AG04449 (cell line): Measurements from ENCODE around the gene WFDC12.
"Not testable (repeated sequence)": the region's sequence is repeated elsewhere in the genome, so short reads cannot be mapped to it uniquely, and the experiment has no call there.

ENCODE experiments used
- CTCF ChIA-PET: fragments of 350-600 bp; formaldehyde crosslinking; extraction: SDS; loops from one replicate; lab custom pipeline; 2021; ENCODE audit warnings: antibody characterized with exemption; lab: Yijun Ruan, JAX
- POLR2A ChIA-PET: fragments of 400-600, 350-600 bp; formaldehyde crosslinking; extraction: SDS; loops from one replicate; lab custom pipeline; 2020; ENCODE audit warnings: antibody characterized with exemption, inconsistent platforms; lab: Yijun Ruan, JAX
- DNase-seq: peaks from one replicate; pipeline ENCODE4 v3.0.0-alpha.2; 2010; ENCODE audit warnings: low read depth, low spot score
- H3K4me3 ChIP-seq: 2 replicates; pipeline ENCODE4 v1.5.1; 2011; ENCODE audit warnings: low read depth, mild to moderate bottlenecking, control low read depth, low read length
- TF ChIP-seq, protein P1 (sequence below): IDR thresholded peaks from one replicate; pipeline ENCODE4 v1.5.1; 2011; ENCODE audit warnings: mild to moderate bottlenecking, moderate library complexity, low read length, control low read depth, inconsistent platforms; ENCODE audit not compliant: insufficient read depth; ENCODE audit errors: missing control alignments

WFDC12 gene

DNA sequence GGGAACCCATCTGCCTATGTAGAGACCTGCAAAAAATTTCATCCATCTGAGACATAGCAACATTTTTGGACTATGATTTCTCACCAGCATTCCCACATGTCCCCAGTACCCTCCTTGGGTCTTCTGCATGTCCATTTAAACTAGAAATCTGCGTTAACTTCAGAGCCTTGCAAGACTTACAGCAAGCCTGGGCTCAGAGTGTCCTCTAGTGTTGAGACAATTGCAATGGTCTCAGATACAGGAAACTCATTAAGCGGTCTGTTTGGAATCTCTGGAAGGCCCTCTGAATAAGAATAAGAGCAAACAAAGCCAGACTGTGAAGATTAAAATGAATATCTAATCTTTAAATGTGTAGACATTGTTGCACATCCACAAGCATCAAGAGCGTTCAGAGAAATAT lies 29.9 kb upstream of the WFDC12 start:
- no peak overlapping the region for H3K4me3 ChIP-seq
- TF ChIP-seq, protein P1, sequence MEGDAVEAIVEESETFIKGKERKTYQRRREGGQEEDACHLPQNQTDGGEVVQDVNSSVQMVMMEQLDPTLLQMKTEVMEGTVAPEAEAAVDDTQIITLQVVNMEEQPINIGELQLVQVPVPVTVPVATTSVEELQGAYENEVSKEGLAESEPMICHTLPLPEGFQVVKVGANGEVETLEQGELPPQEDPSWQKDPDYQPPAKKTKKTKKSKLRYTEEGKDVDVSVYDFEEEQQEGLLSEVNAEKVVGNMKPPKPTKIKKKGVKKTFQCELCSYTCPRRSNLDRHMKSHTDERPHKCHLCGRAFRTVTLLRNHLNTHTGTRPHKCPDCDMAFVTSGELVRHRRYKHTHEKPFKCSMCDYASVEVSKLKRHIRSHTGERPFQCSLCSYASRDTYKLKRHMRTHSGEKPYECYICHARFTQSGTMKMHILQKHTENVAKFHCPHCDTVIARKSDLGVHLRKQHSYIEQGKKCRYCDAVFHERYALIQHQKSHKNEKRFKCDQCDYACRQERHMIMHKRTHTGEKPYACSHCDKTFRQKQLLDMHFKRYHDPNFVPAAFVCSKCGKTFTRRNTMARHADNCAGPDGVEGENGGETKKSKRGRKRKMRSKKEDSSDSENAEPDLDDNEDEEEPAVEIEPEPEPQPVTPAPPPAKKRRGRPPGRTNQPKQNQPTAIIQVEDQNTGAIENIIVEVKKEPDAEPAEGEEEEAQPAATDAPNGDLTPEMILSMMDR = no peak
- POLR2A ChIA-PET = no interaction called here
- CTCF ChIA-PET = interaction anchor here (1.0 kb wide), 1 partner anchor 58 kb away, joined by 3 read pairs; no protein-coding TSS in a partner anchor
- no peak for DNase-seq

DNA sequence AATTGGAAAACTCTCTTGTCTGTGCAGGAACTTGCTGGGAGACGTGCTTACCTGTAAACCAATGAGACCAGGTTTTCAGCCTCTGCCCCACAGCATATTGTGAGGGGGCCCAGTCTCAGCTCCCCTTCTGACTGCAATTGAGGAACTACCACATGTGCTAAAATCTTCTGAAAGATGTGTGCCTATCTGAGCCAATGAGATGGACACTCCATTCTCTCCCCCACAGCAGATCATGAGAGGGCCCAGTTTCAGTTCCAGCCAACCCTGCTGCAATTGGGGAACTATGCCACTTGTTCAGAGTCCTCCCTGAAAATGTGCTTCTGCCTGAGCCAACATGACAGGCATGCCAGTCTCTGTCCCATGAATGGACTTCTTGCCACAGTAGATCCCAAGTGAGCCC lies 29.5 kb upstream of the WFDC12 start:
- H3K4me3 ChIP-seq = no peak overlapping the region
- ChIA-PET POLR2A (no interaction called here), CTCF (interaction anchor here (1.1 kb wide), 1 partner anchor 140 kb away, joined by 4 read pairs; no protein-coding TSS in a partner anchor)
- DNase-seq = no peak
- TF ChIP-seq, protein P1 = no peak

DNA sequence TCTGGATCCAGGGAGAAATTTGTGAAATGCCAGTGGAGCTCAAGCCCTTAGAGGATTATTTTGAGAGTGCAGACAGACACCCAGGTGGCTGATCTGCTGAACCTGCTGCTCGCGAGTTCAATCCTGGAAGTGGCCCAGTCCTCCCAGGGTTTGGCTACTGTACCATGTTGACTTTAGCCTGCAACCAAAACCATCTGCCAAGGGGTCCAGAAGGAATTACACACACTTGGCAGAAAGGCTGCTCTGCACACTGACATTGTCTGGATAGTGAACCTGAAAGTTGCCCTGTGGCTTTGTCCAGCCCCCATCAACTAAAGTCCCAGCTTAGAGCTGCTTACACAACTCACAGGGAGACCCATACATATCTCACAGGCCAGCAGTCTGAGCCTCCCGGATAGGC lies 28.9 kb upstream of the WFDC12 start:
- H3K4me3 ChIP-seq = no peak overlapping the region
- no peak for DNase-seq
- POLR2A ChIA-PET = no interaction called here
- CTCF ChIA-PET = interaction anchor here (1.1 kb wide), 1 partner anchor 141 kb away, joined by 4 read pairs; no protein-coding TSS in a partner anchor
- TF ChIP-seq, protein P1 = no peak

DNA sequence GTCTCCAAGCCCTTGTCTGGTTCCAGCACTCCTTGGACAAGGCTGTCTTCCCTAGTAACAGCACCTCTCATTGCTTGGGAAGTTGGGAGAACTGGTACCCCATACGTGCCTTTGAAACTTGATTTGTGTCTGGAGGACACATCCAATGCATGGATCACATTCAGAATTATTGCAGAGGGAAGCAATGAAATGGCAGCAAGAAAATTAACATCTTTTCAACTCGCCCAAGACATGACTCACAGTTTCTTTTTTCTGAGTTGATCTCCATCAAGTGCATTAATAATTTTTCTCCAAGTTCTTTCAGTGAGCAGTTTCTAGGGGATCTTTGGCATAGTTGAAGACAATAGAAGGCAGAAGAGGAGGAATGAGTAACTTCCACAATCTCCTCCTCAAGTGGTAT lies 28.1 kb upstream of the WFDC12 start:
- CTCF ChIA-PET = interaction anchor here (1.1 kb wide), 1 partner anchor 141 kb away, joined by 4 read pairs; no protein-coding TSS in a partner anchor
- POLR2A ChIA-PET = no interaction called here
- TF ChIP-seq, protein P1 = no peak
- no peak for DNase-seq
- no peak overlapping the region for H3K4me3 ChIP-seq

DNA sequence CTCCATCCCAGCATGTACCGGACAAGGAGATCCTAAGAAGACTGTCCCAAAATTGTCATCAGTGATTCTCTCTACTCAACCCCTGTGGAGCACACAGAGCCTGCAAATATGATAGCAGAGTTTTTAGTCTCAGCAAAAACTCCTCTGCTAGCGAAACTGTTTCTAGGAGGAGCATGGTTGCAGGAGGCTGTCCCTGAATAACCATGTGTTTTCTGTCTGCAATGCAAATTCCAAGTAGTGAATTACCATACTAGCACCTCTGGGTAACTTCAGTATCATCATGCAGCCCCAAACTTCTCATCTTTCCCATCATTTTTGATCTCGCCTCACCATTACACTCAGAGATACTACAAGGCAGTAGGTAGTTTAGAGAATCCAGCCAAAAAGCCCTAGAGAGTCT lies 24.8 kb upstream of the WFDC12 start:
- ChIA-PET POLR2A (no interaction called here), CTCF (no interaction called here)
- TF ChIP-seq, protein P1 = no peak
- DNase-seq = no peak
- H3K4me3 ChIP-seq = no peak overlapping the region

DNA sequence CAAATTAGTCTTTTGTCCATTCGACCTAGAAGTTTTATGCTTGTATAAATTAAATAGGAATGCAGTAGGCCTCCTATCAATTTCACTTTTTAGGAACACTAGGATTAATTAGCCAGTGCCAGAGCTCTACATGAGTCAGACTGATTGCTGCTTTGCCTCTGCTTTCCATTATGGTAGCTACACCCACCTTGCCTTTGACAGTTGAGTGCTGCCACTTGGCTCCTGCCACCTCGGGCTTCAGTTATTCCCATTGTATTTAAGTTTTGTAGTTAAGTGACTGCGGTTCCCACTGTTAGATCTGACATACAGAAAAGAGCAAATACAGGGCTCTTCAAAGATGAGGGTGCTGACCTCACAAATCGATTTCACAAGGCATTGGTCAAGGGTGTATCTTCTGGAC lies 16.6 kb upstream of the WFDC12 start:
- TF ChIP-seq, protein P1 = no peak
- no peak overlapping the region for H3K4me3 ChIP-seq
- ChIA-PET CTCF (no interaction called here), POLR2A (no interaction called here)
- DNase-seq = no peak

DNA sequence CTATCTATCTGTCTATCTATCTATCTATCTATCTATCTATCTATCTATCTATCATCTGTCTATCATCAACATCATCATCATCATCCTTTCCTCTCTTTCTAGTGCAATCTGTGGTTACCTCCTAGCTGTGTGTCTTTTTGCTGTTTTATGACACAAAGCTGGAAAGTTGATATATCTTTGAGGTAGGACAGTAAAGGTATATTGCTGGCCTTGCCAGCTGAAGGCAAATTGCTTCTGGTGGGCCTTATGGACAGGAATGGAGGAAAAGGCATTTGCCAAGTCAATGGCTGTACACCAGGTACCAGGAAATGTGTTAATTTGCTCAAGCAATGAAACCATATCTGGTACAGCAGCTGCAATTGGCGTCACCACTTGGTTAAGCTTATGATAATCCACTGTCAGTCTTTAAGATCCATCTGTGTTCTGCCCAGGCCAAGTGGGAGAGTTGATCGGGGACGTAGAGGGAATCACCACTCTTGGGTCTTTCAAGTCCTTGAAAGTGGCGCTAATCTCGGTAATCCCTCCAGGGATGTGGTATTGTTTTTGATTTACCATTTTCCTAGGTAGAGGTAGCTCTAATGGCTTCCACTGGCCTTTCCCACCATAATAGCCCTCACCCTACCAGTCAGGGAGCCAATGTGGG lies 15.6 kb upstream of the WFDC12 start:
- POLR2A ChIA-PET, H3K4me3 ChIP-seq, DNase-seq: not testable (repeated sequence)
- CTCF ChIA-PET = interaction anchor here (0.8 to 2.5 kb wide), 4 partner anchors 19 to 154 kb away, joined by 3 to 12 read pairs (median 3); no protein-coding TSS in a partner anchor
